PC-3 (cell line): Measurements from ENCODE around the gene SGMS1. TPM values are rescaled to one million over a fixed set of nuclear protein-coding genes. Genes with fewer than 3 reads are reported as not detected.
A peak's percentile ranks its signal among the peaks of the same experiment; 100 is the strongest.

Source experiments
- ATAC-seq: fragments of 200-7000 bp; cut with Tn5 transposase; 2 replicates; pipeline ENCODE4 v1.9.1; 2020; ENCODE audit warnings: mild to moderate bottlenecking, moderate library complexity
- BruUV-seq: library from RNA; stranded (reverse); fragments of 400-500 nt; replicated peaks from 2 replicates; lab custom pipeline; 2021; lab: Mats Ljungman, UMichigan
- CTCF ChIA-PET: fragments of 300-600 bp; sonication (Branson Sonifier 250); formaldehyde crosslinking; loops from one replicate; lab custom pipeline; 2022; ENCODE audit warnings: antibody characterized with exemption; lab: Charles Lee
- POLR2A ChIA-PET: fragments of 300-600 bp; sonication (Branson Sonifier 250); formaldehyde crosslinking; loops from one replicate; lab custom pipeline; 2022; ENCODE audit warnings: antibody characterized with exemption; ENCODE audit not compliant: unreplicated experiment; lab: Charles Lee
- DNase-seq: peaks from one replicate; pipeline ENCODE4 v3.0.0-alpha.2; 2015
- H2AFZ ChIP-seq: fragments of 300-600 bp; sonication (generic); 2 replicates; pipeline ENCODE4 v1.6.0; 2016; ENCODE audit warnings: antibody characterized with exemption, low read length
- H3F3A ChIP-seq: fragments of 300-600 bp; sonication (generic); one replicate; pipeline ENCODE4 v1.6.0; 2017; ENCODE audit warnings: antibody characterized with exemption, low read length, control low read depth, mild to moderate bottlenecking; ENCODE audit not compliant: unreplicated experiment
- H3K27ac ChIP-seq: fragments of 300-600 bp; sonication (generic); 2 replicates; pipeline ENCODE4 v1.5.1; 2016; ENCODE audit warnings: mild to moderate bottlenecking, low read length
- H3K27me3 ChIP-seq: fragments of 300-600 bp; sonication (generic); 2 replicates; pipeline ENCODE4 v1.6.1; 2016; ENCODE audit warnings: low read length, mixed read lengths
- H3K36me3 ChIP-seq: fragments of 300-600 bp; sonication (generic); 2 replicates; pipeline ENCODE4 v1.6.1; 2016; ENCODE audit warnings: low read depth, mixed run types, low read length, mixed read lengths
- H3K4me1 ChIP-seq: fragments of 300-600 bp; sonication (generic); 2 replicates; pipeline ENCODE4 v1.5.1; 2016; ENCODE audit warnings: low read length; ENCODE audit not compliant: insufficient read depth
- H3K4me2 ChIP-seq: fragments of 300-600 bp; sonication (generic); 2 replicates; pipeline ENCODE4 v1.6.0; 2016; ENCODE audit warnings: low read length
- H3K4me3 ChIP-seq: fragments of 300-600 bp; sonication (generic); 2 replicates; pipeline ENCODE4 v1.5.1; 2016; ENCODE audit warnings: mild to moderate bottlenecking, low read length, mixed read lengths
- H3K79me2 ChIP-seq: fragments of 300-600 bp; sonication (generic); 2 replicates; pipeline ENCODE4 v1.6.1; 2017; ENCODE audit warnings: low read length, mixed read lengths
- H3K9ac ChIP-seq: fragments of 300-600 bp; sonication (generic); 2 replicates; pipeline ENCODE4 v1.6.0; 2016; ENCODE audit warnings: mild to moderate bottlenecking, low read length
- H3K9me2 ChIP-seq: fragments of 300-600 bp; sonication (generic); replicated peaks from 2 replicates; pipeline ENCODE4 v1.6.1; 2016; ENCODE audit warnings: mixed run types, low read length, mixed read lengths
- H3K9me3 ChIP-seq: fragments of 300-600 bp; sonication (generic); 2 replicates; pipeline ENCODE4 v1.6.1; 2016; ENCODE audit warnings: low read length, mixed read lengths
- H4K20me1 ChIP-seq: fragments of 300-600 bp; sonication (generic); 2 replicates; pipeline ENCODE4 v1.6.1; 2016; ENCODE audit warnings: low read length, mixed read lengths
- CTCF ChIP-seq: fragments of 300-600 bp; sonication (generic); conservative IDR thresholded peaks from 2 replicates; pipeline ENCODE4 v1.5.1; 2017; ENCODE audit warnings: antibody characterized with exemption, low read depth, mild to moderate bottlenecking, low read length
- EZH2 ChIP-seq: fragments of 300-600 bp; sonication (generic); IDR thresholded peaks from one replicate; pipeline ENCODE4 v1.6.1; 2017; ENCODE audit warnings: antibody characterized with exemption, mild to moderate bottlenecking, low read length; ENCODE audit not compliant: unreplicated experiment
- EZH2phosphoT487 ChIP-seq: fragments of 300-600 bp; sonication (generic); IDR thresholded peaks from 2 replicates; pipeline ENCODE4 v1.6.1; 2018; ENCODE audit warnings: mild to moderate bottlenecking, antibody characterized with exemption, low read length, borderline replicate concordance
- intact Hi-C: fragments of 100-400 bp; cut with micrococcal nuclease; formaldehyde crosslinking; loops from 2 replicates; pipeline ENCODE4 v1.9.0; 2023
- total RNA-seq: library from RNA; depleted of rRNA; stranded (reverse); fragments of >200 nt; gene quantifications from 2 replicates; pipeline ENCODE4 v1.2.3, GENCODE V29; 2014

The SGMS1 gene
- total RNA-seq, 1 experiment from 2014 or later, result 61.4 TPM

- Histone ChIP-seq H3K4me2 (no peak overlapping the region), H3F3A (peaks cover 13% of the 10 kb centered on the region), H3K27ac (peak overlapping the region; percentile 62), H3K79me2 (no peaks in the 10 kb centered on the region), H3K9me2 (no peaks in the 10 kb centered on the region), H3K36me3 (no peaks in the 10 kb centered on the region; the same call in 1 of the 2 replicates), H3K9ac (no peak overlapping the region; the same call in 1 of the 2 replicates), H3K4me1 (peaks cover 82% of the 10 kb centered on the region), H3K4me3 (no peak overlapping the region), H2AFZ (no peak overlapping the region), H4K20me1 (0 out of 2 replicates have a peak, but pooled peaks cover 3% of the 10 kb centered on the region), H3K27me3 (no peaks in the 10 kb centered on the region), H3K9me3 (0 out of 2 replicates have a peak, but pooled peaks cover 4% of the 10 kb centered on the region)
- ATAC-seq, result no peak
- DNase-seq, result peak; percentile 64
- CTCF ChIA-PET, result interaction anchor here (0.6 kb wide), 2 partner anchors 38 to 126 kb away, joined by 3 read pairs; no protein-coding TSS in a partner anchor
- POLR2A ChIA-PET, result no interaction called here
- BruUV-seq, result no TSS peak
- TF ChIP-seq CTCF (no peak), EZH2 (no peak), EZH2phosphoT487 (no peak)
- intact Hi-C loops, result no loop called here
Observed at GRCh38 chr10:50405723-50406122, 218.0 kb downstream of the SGMS1 start.

- intact Hi-C loops, result loop anchor here (5.0 kb wide), 1 partner anchor 203 kb away; no protein-coding TSS in a partner anchor
- Histone ChIP-seq H2AFZ (no peak overlapping the region), H3K27ac (no peak overlapping the region), H3K4me2 (no peak overlapping the region), H3K4me3 (no peak overlapping the region), H3K9me3 (0 out of 2 replicates have a peak, but pooled peaks cover 4% of the 10 kb centered on the region), H3F3A (peaks cover 13% of the 10 kb centered on the region), H3K79me2 (no peaks in the 10 kb centered on the region), H3K9me2 (no peaks in the 10 kb centered on the region), H3K9ac (no peak overlapping the region), H3K36me3 (no peaks in the 10 kb centered on the region; the same call in 1 of the 2 replicates), H3K4me1 (peaks cover 67% of the 10 kb centered on the region), H4K20me1 (0 out of 2 replicates have a peak, but pooled peaks cover 3% of the 10 kb centered on the region), H3K27me3 (no peaks in the 10 kb centered on the region)
- no peak for ATAC-seq
- no peak for DNase-seq
- POLR2A ChIA-PET, result no interaction called here
- no peak for TF ChIP-seq EZH2phosphoT487
- TF ChIP-seq EZH2, result no peak
- no peak for TF ChIP-seq CTCF
- CTCF ChIA-PET, result no interaction called here
- BruUV-seq, result no TSS peak
Observed at GRCh38 chr10:50404021-50404773, 219.6 kb downstream of the SGMS1 start.
